ENCODE measurements around the gene TMCO4.

The TMCO4 gene

GRCh38 chr1:19689085-19689757 is 110.5 kb downstream of the TMCO4 start:
- H3K9me3 ChIP-seq = no peaks in the 10 kb centered on the region
- peaks cover 8% of the 10 kb centered on the region for H3K36me3 ChIP-seq
- no peak overlapping the region for H3K27ac ChIP-seq
- H3K4me3 ChIP-seq (ENCODE audit: low read depth in 1 of 2, low read length in 1 of 2) = no peak overlapping the region
- TF ChIP-seq, protein P1, sequence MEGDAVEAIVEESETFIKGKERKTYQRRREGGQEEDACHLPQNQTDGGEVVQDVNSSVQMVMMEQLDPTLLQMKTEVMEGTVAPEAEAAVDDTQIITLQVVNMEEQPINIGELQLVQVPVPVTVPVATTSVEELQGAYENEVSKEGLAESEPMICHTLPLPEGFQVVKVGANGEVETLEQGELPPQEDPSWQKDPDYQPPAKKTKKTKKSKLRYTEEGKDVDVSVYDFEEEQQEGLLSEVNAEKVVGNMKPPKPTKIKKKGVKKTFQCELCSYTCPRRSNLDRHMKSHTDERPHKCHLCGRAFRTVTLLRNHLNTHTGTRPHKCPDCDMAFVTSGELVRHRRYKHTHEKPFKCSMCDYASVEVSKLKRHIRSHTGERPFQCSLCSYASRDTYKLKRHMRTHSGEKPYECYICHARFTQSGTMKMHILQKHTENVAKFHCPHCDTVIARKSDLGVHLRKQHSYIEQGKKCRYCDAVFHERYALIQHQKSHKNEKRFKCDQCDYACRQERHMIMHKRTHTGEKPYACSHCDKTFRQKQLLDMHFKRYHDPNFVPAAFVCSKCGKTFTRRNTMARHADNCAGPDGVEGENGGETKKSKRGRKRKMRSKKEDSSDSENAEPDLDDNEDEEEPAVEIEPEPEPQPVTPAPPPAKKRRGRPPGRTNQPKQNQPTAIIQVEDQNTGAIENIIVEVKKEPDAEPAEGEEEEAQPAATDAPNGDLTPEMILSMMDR (IDR thresholded peaks at IDR 0.05) = no peak
- H3K4me1 ChIP-seq (ENCODE audit: control insufficient read depth in 1 of 2, insufficient read depth in 1 of 2, low read depth in 1 of 2, low read length in 1 of 2) = no peaks in the 10 kb centered on the region
- H3K27me3 ChIP-seq = no peaks in the 10 kb centered on the region

DNA sequence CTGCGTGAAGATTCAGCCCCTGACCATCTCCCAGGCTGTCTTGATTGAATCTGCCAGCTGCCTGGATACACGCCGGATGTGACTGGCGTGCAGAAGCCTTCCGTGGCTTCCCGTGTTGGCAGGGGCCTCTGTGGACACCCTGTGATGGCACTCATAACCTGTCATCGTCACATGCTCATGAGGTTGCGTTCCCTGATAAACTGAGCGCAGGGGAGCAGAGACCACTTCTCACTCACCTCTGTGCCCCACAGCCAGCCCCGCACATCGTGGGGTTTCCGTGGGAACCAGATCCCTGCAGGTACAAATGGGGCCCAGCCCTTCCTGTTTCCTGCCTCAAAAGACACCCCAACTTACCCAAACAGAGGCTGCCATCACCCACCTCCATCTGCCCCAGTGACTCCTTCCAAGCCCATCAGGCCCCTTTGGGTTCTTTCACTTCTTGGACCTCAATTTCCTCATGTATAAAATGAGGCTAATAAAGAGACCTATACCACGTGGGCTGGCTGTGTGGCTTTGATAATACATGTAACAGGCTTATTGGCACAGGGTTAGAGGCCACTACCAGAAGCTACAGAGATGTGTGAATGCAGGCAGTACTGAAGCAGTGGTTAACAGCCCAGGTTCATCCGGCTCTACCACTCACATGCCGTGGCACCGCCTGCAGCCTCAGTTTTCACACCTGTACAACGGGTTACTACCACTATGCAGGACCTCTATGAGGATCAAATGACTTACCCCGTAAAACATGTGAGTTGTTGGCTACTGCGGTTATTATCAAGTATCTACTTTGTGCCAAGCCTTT is 111.5 kb downstream of the TMCO4 start:
- Histone ChIP-seq H3K9me3 (no peaks in the 10 kb centered on the region), H3K36me3 (peaks cover 7% of the 10 kb centered on the region), H3K4me1 (ENCODE audit: control insufficient read depth in 1 of 2, insufficient read depth in 1 of 2, low read depth in 1 of 2, low read length in 1 of 2) (no peaks in the 10 kb centered on the region), H3K27me3 (no peaks in the 10 kb centered on the region), H3K4me3 (ENCODE audit: low read depth in 1 of 2, low read length in 1 of 2) (no peak overlapping the region), H3K27ac (no peak overlapping the region)
- TF ChIP-seq, protein P1 (IDR thresholded peaks at IDR 0.05) = no peak

DNA sequence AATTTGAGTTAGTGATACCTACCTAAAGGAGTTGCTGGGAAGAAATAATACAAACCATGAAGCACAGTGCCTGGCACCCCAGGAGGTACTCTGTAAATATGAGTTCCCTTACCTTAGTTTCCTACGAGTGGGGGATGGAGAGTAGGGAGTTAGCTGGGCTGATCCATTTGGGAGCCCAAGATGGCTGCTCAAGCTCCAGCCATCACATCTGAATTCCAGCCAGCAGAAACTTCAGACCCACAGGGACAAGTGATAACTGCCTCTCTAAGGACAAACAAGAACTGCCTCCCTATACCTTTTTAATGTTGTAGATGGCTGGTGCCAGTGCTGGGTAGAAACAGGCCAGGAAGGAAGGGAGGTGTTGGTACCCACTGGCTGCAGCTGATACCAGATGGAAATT is 112.3 kb downstream of the TMCO4 start:
- no peaks in the 10 kb centered on the region for H3K4me1 ChIP-seq (ENCODE audit: control insufficient read depth in 1 of 2, insufficient read depth in 1 of 2, low read depth in 1 of 2, low read length in 1 of 2)
- peaks cover 11% of the 10 kb centered on the region for H3K36me3 ChIP-seq
- H3K9me3 ChIP-seq = no peaks in the 10 kb centered on the region
- TF ChIP-seq, protein P1 (IDR thresholded peaks at IDR 0.05) = no peak
- no peak overlapping the region for H3K4me3 ChIP-seq (ENCODE audit: low read depth in 1 of 2, low read length in 1 of 2)
- no peak overlapping the region for H3K27ac ChIP-seq
- no peaks in the 10 kb centered on the region for H3K27me3 ChIP-seq

DNA sequence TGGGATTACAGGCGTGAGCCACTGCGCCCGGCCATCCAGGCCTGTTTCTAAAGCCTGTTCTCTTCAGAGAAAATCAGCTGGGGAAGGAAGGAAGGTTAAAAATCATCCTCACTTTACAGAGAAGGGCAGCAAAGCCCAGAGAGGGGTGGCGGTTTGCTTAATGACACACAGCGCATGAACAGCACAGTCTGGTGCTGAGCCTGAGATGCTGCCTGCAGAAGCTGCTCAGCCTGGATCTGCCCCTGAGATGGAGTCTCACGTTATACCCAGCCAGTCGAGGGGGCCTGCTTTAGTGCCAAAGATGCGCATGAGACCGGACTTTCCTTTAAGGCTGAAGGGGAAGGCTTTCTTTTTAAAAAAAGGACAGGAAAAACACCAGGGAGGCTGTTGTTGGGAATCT is 113.7 kb downstream of the TMCO4 start:
- Histone ChIP-seq H3K36me3 (peaks cover 14% of the 10 kb centered on the region), H3K4me1 (ENCODE audit: control insufficient read depth in 1 of 2, insufficient read depth in 1 of 2, low read depth in 1 of 2, low read length in 1 of 2) (no peaks in the 10 kb centered on the region), H3K27ac (no peak overlapping the region), H3K27me3 (no peaks in the 10 kb centered on the region), H3K4me3 (ENCODE audit: low read depth in 1 of 2, low read length in 1 of 2) (no peak overlapping the region), H3K9me3 (no peaks in the 10 kb centered on the region)
- TF ChIP-seq, protein P1 (IDR thresholded peaks at IDR 0.05) = no peak

- Histone ChIP-seq H3K36me3 (peaks cover 14% of the 10 kb centered on the region), H3K27ac (no peak overlapping the region), H3K4me3 (ENCODE audit: low read depth in 1 of 2, low read length in 1 of 2) (no peak overlapping the region), H3K9me3 (no peaks in the 10 kb centered on the region), H3K27me3 (no peaks in the 10 kb centered on the region), H3K4me1 (ENCODE audit: control insufficient read depth in 1 of 2, insufficient read depth in 1 of 2, low read depth in 1 of 2, low read length in 1 of 2) (no peaks in the 10 kb centered on the region)
- TF ChIP-seq, protein P1 (IDR thresholded peaks at IDR 0.05) = no peak
Observed at GRCh38 chr1:19684677-19685076, 115.0 kb downstream of the TMCO4 start.
